H1 (cell line): ENCODE results near the gene ACBD5.

Source experiments
- EZH2 ChIP-seq: fragments of 200-600 bp; sonication (generic); IDR thresholded peaks from 2 replicates; pipeline ENCODE4 v1.7.1; 2012; ENCODE audit warnings: low read depth, mild to moderate bottlenecking, moderate library complexity, low read length, inconsistent platforms; ENCODE audit not compliant: severe bottlenecking
- JUN ChIP-seq: IDR thresholded peaks from 2 replicates; pipeline ENCODE4 v1.6.1; 2011; ENCODE audit warnings: low read depth, mild to moderate bottlenecking, improper control_type of control experiment, low read length
- POLR2A ChIP-seq, 2 experiments: IDR thresholded peaks; 1 replicate in 1 of 2; 2 replicates in 1 of 2; pipeline ENCODE4 v1.6.1; 2011; ENCODE audit warnings: low read depth in 2 of 2, low read length in 2 of 2, mild to moderate bottlenecking in 2 of 2; ENCODE audit errors: control extremely low read depth in 1 of 2
- POLR2AphosphoS5 ChIP-seq: IDR thresholded peaks from 2 replicates; pipeline ENCODE4 v1.6.1; 2011; ENCODE audit warnings: low read depth, low read length
- RAD21 ChIP-seq, 2 experiments: IDR thresholded peaks in 1 of 2; conservative IDR thresholded peaks in 1 of 2; 2 replicates each; pipeline ENCODE4 v1.6.1; 2011; ENCODE audit warnings: low read depth in 2 of 2, low read length in 2 of 2, improper control_type of control experiment in 1 of 2, inconsistent platforms in 1 of 2, mild to moderate bottlenecking in 1 of 2, moderate library complexity in 1 of 2
- SP1 ChIP-seq: IDR thresholded peaks from 2 replicates; pipeline ENCODE4 v1.6.1; 2011; ENCODE audit warnings: low read depth, low read length
- ZNF274 ChIP-seq: IDR thresholded peaks from 2 replicates; pipeline ENCODE4 v1.7.0; 2012; ENCODE audit warnings: low read length, borderline replicate concordance; ENCODE audit errors: extremely low read depth
- TF ChIP-seq, protein P1 (sequence below), 3 experiments: IDR thresholded peaks; 1 replicate in 2 of 3; 2 replicates in 1 of 3; pipeline versions ENCODE4 v1.5.1 to v1.6.1; 2011; ENCODE audit warnings: low read length in 3 of 3, mild to moderate bottlenecking in 3 of 3, inconsistent platforms in 2 of 3, low read depth in 1 of 3, moderate library complexity in 1 of 3; ENCODE audit not compliant: insufficient read depth in 1 of 3; ENCODE audit errors: control extremely low read depth in 1 of 3
- TF ChIP-seq, protein P2 (sequence below): IDR thresholded peaks from 2 replicates; pipeline ENCODE4 v1.6.1; 2012; ENCODE audit warnings: inconsistent platforms

DNA sequence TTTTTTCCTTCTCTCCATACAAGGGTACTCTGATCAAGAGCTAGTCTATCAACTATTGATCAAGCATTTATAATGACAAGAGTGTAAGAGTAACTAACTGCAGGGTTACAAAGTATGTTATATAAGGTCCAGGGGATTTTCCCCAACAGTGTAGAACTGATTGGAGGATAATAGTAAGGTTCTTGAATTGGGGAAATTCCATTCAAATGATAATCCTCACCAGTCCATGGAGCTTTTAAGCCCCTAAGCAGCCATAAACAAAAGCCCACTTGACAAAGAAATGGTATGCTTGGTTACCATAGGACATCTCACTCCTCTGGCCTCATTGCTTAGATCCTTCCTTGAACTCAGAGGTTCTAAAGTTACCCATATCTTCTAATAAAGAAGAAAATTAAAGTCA lies 94.7 kb downstream of the ACBD5 start:
- TF ChIP-seq SP1 (no peak), EZH2 (no peak), POLR2A (IDR thresholded peaks at IDR 0.05; ENCODE audit: control extremely low read depth in 1 of 2, low read depth in 2 of 2, low read length in 2 of 2) (no peak), POLR2AphosphoS5 (no peak), RAD21 (IDR thresholded peaks at IDR 0.05 in 1 of 2, conservative IDR thresholded peaks at IDR 0.05 in 1 of 2; ENCODE audit: low read depth in 2 of 2, low read length in 2 of 2) (no peak), JUN (no peak), ZNF274 (no peak)
- TF ChIP-seq, protein P1, sequence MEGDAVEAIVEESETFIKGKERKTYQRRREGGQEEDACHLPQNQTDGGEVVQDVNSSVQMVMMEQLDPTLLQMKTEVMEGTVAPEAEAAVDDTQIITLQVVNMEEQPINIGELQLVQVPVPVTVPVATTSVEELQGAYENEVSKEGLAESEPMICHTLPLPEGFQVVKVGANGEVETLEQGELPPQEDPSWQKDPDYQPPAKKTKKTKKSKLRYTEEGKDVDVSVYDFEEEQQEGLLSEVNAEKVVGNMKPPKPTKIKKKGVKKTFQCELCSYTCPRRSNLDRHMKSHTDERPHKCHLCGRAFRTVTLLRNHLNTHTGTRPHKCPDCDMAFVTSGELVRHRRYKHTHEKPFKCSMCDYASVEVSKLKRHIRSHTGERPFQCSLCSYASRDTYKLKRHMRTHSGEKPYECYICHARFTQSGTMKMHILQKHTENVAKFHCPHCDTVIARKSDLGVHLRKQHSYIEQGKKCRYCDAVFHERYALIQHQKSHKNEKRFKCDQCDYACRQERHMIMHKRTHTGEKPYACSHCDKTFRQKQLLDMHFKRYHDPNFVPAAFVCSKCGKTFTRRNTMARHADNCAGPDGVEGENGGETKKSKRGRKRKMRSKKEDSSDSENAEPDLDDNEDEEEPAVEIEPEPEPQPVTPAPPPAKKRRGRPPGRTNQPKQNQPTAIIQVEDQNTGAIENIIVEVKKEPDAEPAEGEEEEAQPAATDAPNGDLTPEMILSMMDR (IDR thresholded peaks at IDR 0.05; ENCODE audit: control extremely low read depth in 1 of 3, insufficient read depth in 1 of 3, low read depth in 1 of 3, low read length in 3 of 3) = no peak
- TF ChIP-seq, protein P2, sequence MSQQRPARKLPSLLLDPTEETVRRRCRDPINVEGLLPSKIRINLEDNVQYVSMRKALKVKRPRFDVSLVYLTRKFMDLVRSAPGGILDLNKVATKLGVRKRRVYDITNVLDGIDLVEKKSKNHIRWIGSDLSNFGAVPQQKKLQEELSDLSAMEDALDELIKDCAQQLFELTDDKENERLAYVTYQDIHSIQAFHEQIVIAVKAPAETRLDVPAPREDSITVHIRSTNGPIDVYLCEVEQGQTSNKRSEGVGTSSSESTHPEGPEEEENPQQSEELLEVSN = no peak
